HepG2 (cell line): Measurements from ENCODE around the gene RHOBTB3.

ENCODE experiments used
- CEBPB ChIP-seq: IDR thresholded peaks from 2 replicates; pipeline ENCODE4 v1.6.1; 2011; ENCODE audit warnings: low read depth, low read length, improper control_type of control experiment, borderline replicate concordance
- CSRNP1 ChIP-seq: sonication (generic); formaldehyde crosslinking; IDR thresholded peaks from 2 replicates; pipeline ENCODE4 v1.8.1; 2023; ENCODE audit warnings: mild to moderate bottlenecking, missing genetic modification reagents
- CTCF ChIP-seq: sonication (generic); formaldehyde crosslinking; IDR thresholded peaks from 2 replicates; pipeline ENCODE4 v1.5.0; 2020; ENCODE audit warnings: mild to moderate bottlenecking, missing genetic modification reagents, moderate library complexity
- FOXA1 ChIP-seq, 2 experiments: fragments of 450-650 bp in 1 of 2; sonication (generic) in 1 of 2; formaldehyde crosslinking in 1 of 2; IDR thresholded peaks; 2 replicates each; pipeline versions ENCODE4 v1.4.0 to v1.6.1; 2016 to 2020; ENCODE audit warnings: missing genetic modification reagents in 1 of 2
- IRF1 ChIP-seq: sonication (generic); formaldehyde crosslinking; IDR thresholded peaks from 2 replicates; pipeline ENCODE4 v1.4.0; 2020; ENCODE audit warnings: low read depth, mild to moderate bottlenecking, missing genetic modification reagents
- SMC3 ChIP-seq: IDR thresholded peaks from 2 replicates; pipeline ENCODE4 v1.6.1; 2011; ENCODE audit warnings: low read length, improper control_type of control experiment
- SRSF4 ChIP-seq: fragments of 200-400 bp; formaldehyde crosslinking; IDR thresholded peaks from one replicate; pipeline ENCODE4 v1.6.1; 2018; ENCODE audit warnings: mild to moderate bottlenecking, low read depth, low read length, moderate library complexity; ENCODE audit not compliant: poor library complexity, severe bottlenecking

GRCh38 chr5:95800553-95800952, 69.4 kb downstream of the RHOBTB3 start:
- TF ChIP-seq CEBPB = no peak
- TF ChIP-seq IRF1 = no peak
- no peak for TF ChIP-seq SMC3
- no peak for TF ChIP-seq CTCF (CRISPR knock-in tag)
- no peak for TF ChIP-seq FOXA1 (IDR thresholded peaks at IDR 0.05)
- TF ChIP-seq FOXA1 (CRISPR knock-in tag; IDR thresholded peaks at IDR 0.05) = no peak
- no peak for TF ChIP-seq SRSF4
- TF ChIP-seq CSRNP1 (CRISPR knock-in tag) = no peak
